HCT116 (cell line): ENCODE measurements around the gene METTL26.

Source experiments
- CTCF ChIP-seq, 3 experiments: fragments of 200-600 bp in 1 of 3; sonication (generic) in 1 of 3; IDR thresholded peaks in 2 of 3; conservative IDR thresholded peaks in 1 of 3; 2 replicates each; pipeline ENCODE4 v1.5.1; 2012 to 2017; ENCODE audit warnings: low read depth in 2 of 3, low read length in 2 of 3, antibody characterized with exemption in 1 of 3, borderline replicate concordance in 1 of 3, control low read depth in 1 of 3, mild to moderate bottlenecking in 1 of 3, mixed read lengths in 1 of 3, mixed run types in 1 of 3, moderate library complexity in 1 of 3; ENCODE audit not compliant: insufficient read depth in 1 of 3
- MAX ChIP-seq: IDR thresholded peaks from 2 replicates; pipeline ENCODE4 v1.6.1; 2012
- POLR2A ChIP-seq: IDR thresholded peaks from 2 replicates; pipeline ENCODE4 v1.7.0; 2011; ENCODE audit warnings: borderline replicate concordance; ENCODE audit not compliant: insufficient read depth, insufficient read length; ENCODE audit errors: extremely low read depth
- POLR2AphosphoS5 ChIP-seq: IDR thresholded peaks from 2 replicates; pipeline ENCODE4 v1.6.1; 2011; ENCODE audit warnings: mild to moderate bottlenecking, low read depth, low read length, moderate library complexity
- REST ChIP-seq: IDR thresholded peaks from 2 replicates; pipeline ENCODE4 v1.6.1; 2012; ENCODE audit warnings: low read depth
- SRF ChIP-seq: IDR thresholded peaks from 2 replicates; pipeline ENCODE4 v1.6.1; 2012; ENCODE audit warnings: low read depth
- YY1 ChIP-seq: IDR thresholded peaks from 2 replicates; pipeline ENCODE4 v1.6.1; 2011; ENCODE audit warnings: low read length, low read depth, moderate library complexity, mild to moderate bottlenecking; ENCODE audit not compliant: insufficient replicate concordance; ENCODE audit errors: extremely low read depth
- ZBTB33 ChIP-seq: IDR thresholded peaks from 2 replicates; pipeline ENCODE4 v1.6.1; 2011; ENCODE audit warnings: mild to moderate bottlenecking, low read length, moderate library complexity; ENCODE audit not compliant: insufficient replicate concordance; ENCODE audit errors: extremely low read depth
- ZFX ChIP-seq: fragments of 450-650 bp; IDR thresholded peaks from 2 replicates; pipeline ENCODE4 v1.6.1; 2017

GRCh38 chr16:676565-676902 is 40.4 kb upstream of the METTL26 start:
- no peak for TF ChIP-seq POLR2A
- no peak for TF ChIP-seq MAX
- TF ChIP-seq CTCF (IDR thresholded peaks at IDR 0.05 in 2 of 3, conservative IDR thresholded peaks at IDR 0.05 in 1 of 3; ENCODE audit: borderline replicate concordance in 1 of 3, insufficient read depth in 1 of 3, low read depth in 2 of 3, low read length in 2 of 3): no peak
- no peak for TF ChIP-seq ZBTB33
- TF ChIP-seq POLR2AphosphoS5: no peak
- no peak for TF ChIP-seq YY1
- TF ChIP-seq REST: no peak
- no peak for TF ChIP-seq ZFX
- no peak for TF ChIP-seq SRF
